Neural progenitor cell (in vitro differentiated cells): Measurements from ENCODE around the gene CCT7. TPM values are rescaled to one million over a fixed set of nuclear protein-coding genes. Genes with fewer than 3 reads are reported as not detected.

ENCODE experiments used
- DNase-seq: peaks from one replicate; pipeline ENCODE4 v3.0.0-alpha.2; 2016; ENCODE audit warnings: low spot score
- H2AFZ ChIP-seq: fragments of 200-600 bp; sonication (generic); replicated peaks from 2 replicates; pipeline ENCODE4 v1.6.1; 2016; ENCODE audit warnings: antibody characterized with exemption
- H3F3A ChIP-seq: fragments of 200-600 bp; sonication (generic); 2 replicates; pipeline ENCODE4 v1.6.1; 2016; ENCODE audit warnings: antibody characterized with exemption, low read depth
- H3K27ac ChIP-seq: fragments of 200-600 bp; sonication (generic); 2 replicates; pipeline ENCODE4 v1.5.1; 2016; ENCODE audit warnings: mild to moderate bottlenecking
- H3K27me3 ChIP-seq: fragments of 200-600 bp; sonication (generic); 2 replicates; pipeline ENCODE4 v1.6.1; 2016; ENCODE audit warnings: mild to moderate bottlenecking, moderate library complexity
- H3K36me3 ChIP-seq: fragments of 200-600 bp; sonication (generic); 2 replicates; pipeline ENCODE4 v1.5.1; 2016
- H3K4me1 ChIP-seq: fragments of 200-600 bp; sonication (generic); 2 replicates; pipeline ENCODE4 v1.6.1; 2016; ENCODE audit warnings: mixed run types
- H3K4me2 ChIP-seq: fragments of 200-600 bp; sonication (generic); 2 replicates; pipeline ENCODE4 v1.6.1; 2016
- H3K4me3 ChIP-seq: fragments of 200-600 bp; sonication (generic); 2 replicates; pipeline ENCODE4 v1.5.1; 2016
- H3K79me2 ChIP-seq: fragments of 200-600 bp; sonication (generic); 2 replicates; pipeline ENCODE4 v1.6.1; 2016; ENCODE audit warnings: low read depth
- H3K9ac ChIP-seq: fragments of 200-600 bp; sonication (generic); 2 replicates; pipeline ENCODE4 v1.6.1; 2016
- H3K9me3 ChIP-seq: fragments of 200-600 bp; sonication (generic); 2 replicates; pipeline ENCODE4 v1.5.1; 2016; ENCODE audit warnings: low read depth
- H4K20me1 ChIP-seq: fragments of 200-600 bp; sonication (generic); 2 replicates; pipeline ENCODE4 v1.6.1; 2016; ENCODE audit warnings: low read depth
- H3K27ac Mint-ChIP-seq: 3 replicates; pipeline ENCODE4 v1.8.0; 2021; ENCODE audit warnings: mixed read lengths
- H3K27me3 Mint-ChIP-seq: 2 replicates; pipeline ENCODE4 v1.8.0; 2022; ENCODE audit warnings: low read depth, mild to moderate bottlenecking, inconsistent platforms, moderate library complexity, mixed read lengths; ENCODE audit not compliant: insufficient read depth
- H3K36me3 Mint-ChIP-seq: 3 replicates; pipeline ENCODE4 v1.8.0; 2021; ENCODE audit warnings: mixed read lengths
- H3K4me1 Mint-ChIP-seq: 3 replicates; pipeline ENCODE4 v1.8.0; 2021; ENCODE audit warnings: mixed read lengths
- H3K4me3 Mint-ChIP-seq: 3 replicates; pipeline ENCODE4 v1.8.0; 2021; ENCODE audit warnings: mild to moderate bottlenecking, moderate library complexity, mixed read lengths
- H3K9me3 Mint-ChIP-seq: 3 replicates; pipeline ENCODE4 v1.8.0; 2020; ENCODE audit warnings: mixed read lengths
- CTCF ChIP-seq: fragments of 200-600 bp; sonication (generic); IDR thresholded peaks from 2 replicates; pipeline ENCODE4 v1.5.1; 2017; ENCODE audit warnings: antibody characterized with exemption, mild to moderate bottlenecking
- EZH2 ChIP-seq: fragments of 200-600 bp; sonication (generic); IDR thresholded peaks from 2 replicates; pipeline ENCODE4 v1.6.1; 2017; ENCODE audit warnings: antibody characterized with exemption, mild to moderate bottlenecking, moderate library complexity
- EZH2phosphoT487 ChIP-seq: fragments of 200-600 bp; sonication (generic); IDR thresholded peaks from 2 replicates; pipeline ENCODE4 v1.6.1; 2017; ENCODE audit warnings: antibody characterized with exemption
- total RNA-seq: library from RNA; depleted of rRNA; stranded (reverse); fragments of >200 nt; gene quantifications from 2 replicates; pipeline ENCODE4 v1.2.3, GENCODE V29; 2015; ENCODE audit warnings: low replicate concordance

CCT7 gene
- total RNA-seq, 1 donor from 2014 or later, result 456 TPM

- Histone ChIP-seq H4K20me1 (peaks cover 27% of the 10 kb centered on the region), H3K27me3 (peaks cover 50% of the 10 kb centered on the region), H3K4me2 (peak within 1 kb of the TSS; percentile 95), H3K36me3 (no peaks in the 10 kb centered on the region), H3F3A (peaks cover 21% of the 10 kb centered on the region), H2AFZ (peak within 1 kb of the TSS; percentile 80), H3K79me2 (peaks cover 17% of the 10 kb centered on the region), H3K27ac (no peak within 1 kb of the TSS), H3K4me3 (peak within 1 kb of the TSS; percentile 80), H3K4me1 (peaks cover 14% of the 10 kb centered on the region), H3K9ac (no peak within 1 kb of the TSS), H3K9me3 (no peaks in the 10 kb centered on the region)
- peak; percentile 81 for DNase-seq
- no peak for TF ChIP-seq EZH2phosphoT487
- no peak for TF ChIP-seq EZH2
- peak; percentile 18 for TF ChIP-seq CTCF
- Mint-ChIP-seq H3K9me3 (no peaks in the 10 kb centered on the region), H3K4me3 (peak within 1 kb of the TSS; percentile 87), H3K27ac (no peak within 1 kb of the TSS), H3K4me1 (peaks cover 8% of the 10 kb centered on the region), H3K36me3 (no peaks in the 10 kb centered on the region), H3K27me3 (peaks cover 40% of the 10 kb centered on the region)
These were observed 50.4 kb downstream of the CCT7 start, which contains the start of gene FBXO41 for GRCh38 chr2:73284296-73285158. TSS of gene FBXO41 (minus strand) at chr2:73284478. CDS start at chr2:73269630, 14,848 bp downstream.

- peaks cover 8% of the 10 kb centered on the region for H3K4me1 Mint-ChIP-seq
- peak overlapping the region; percentile 95 for H3K4me2 ChIP-seq
- no peak overlapping the region for H3K27ac ChIP-seq
- H3K27me3 ChIP-seq, result peaks cover 57% of the 10 kb centered on the region
- peaks cover 33% of the 10 kb centered on the region for H4K20me1 ChIP-seq
- H3K4me3 Mint-ChIP-seq, result peak overlapping the region; percentile 68
- H3K27me3 Mint-ChIP-seq, result peaks cover 46% of the 10 kb centered on the region
- H2AFZ ChIP-seq, result no peak overlapping the region
- peaks cover 17% of the 10 kb centered on the region for H3K79me2 ChIP-seq
- DNase-seq, result no peak
- H3K9me3 ChIP-seq, result no peaks in the 10 kb centered on the region
- H3K27ac Mint-ChIP-seq, result no peak overlapping the region
- no peaks in the 10 kb centered on the region for H3K36me3 ChIP-seq
- peaks cover 21% of the 10 kb centered on the region for H3F3A ChIP-seq
- no peaks in the 10 kb centered on the region for H3K36me3 Mint-ChIP-seq
- no peaks in the 10 kb centered on the region for H3K9me3 Mint-ChIP-seq
- no peak for TF ChIP-seq CTCF
- no peak for TF ChIP-seq EZH2phosphoT487
- TF ChIP-seq EZH2, result no peak
- peaks cover 14% of the 10 kb centered on the region for H3K4me1 ChIP-seq
- no peak overlapping the region for H3K9ac ChIP-seq
- H3K4me3 ChIP-seq, result peak overlapping the region; percentile 80
These were observed 51.1 kb downstream of the CCT7 start for GRCh38 chr2:73285159-73285739.

DNA sequence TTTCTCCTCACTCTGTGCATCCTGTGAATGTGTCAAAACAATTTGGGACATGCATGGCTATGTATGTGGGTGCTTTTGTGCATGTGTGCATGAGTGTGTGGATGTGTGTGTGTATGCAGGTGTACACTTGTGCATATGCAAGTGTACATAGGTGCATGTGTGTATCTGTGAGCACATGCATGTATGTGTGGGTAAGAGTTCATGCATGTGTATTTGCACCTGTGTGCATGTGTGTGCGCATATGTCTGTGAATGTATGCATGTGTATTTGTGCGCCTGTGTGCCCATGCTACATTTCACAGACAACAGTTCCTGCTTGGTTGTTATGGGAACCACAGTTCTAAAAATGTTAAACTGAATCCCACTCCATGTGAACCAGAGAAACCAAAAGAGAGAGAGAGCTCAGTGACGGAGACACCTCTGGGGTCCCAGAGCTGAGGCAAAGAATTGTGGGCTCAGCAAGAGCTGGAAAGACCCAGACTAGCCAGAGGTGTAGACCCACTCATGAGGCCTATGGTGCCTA is 52.1 kb downstream of the CCT7 start:
- H3K9ac ChIP-seq, result no peak overlapping the region
- H3K4me2 ChIP-seq, result no peak overlapping the region
- no peak overlapping the region for H3K27ac ChIP-seq
- H4K20me1 ChIP-seq, result peaks cover 39% of the 10 kb centered on the region
- TF ChIP-seq EZH2phosphoT487 (no peak), EZH2 (no peak), CTCF (no peak)
- Mint-ChIP-seq H3K4me3 (peak overlapping the region; percentile 68), H3K36me3 (no peaks in the 10 kb centered on the region), H3K4me1 (peaks cover 14% of the 10 kb centered on the region), H3K9me3 (no peaks in the 10 kb centered on the region), H3K27ac (no peak overlapping the region), H3K27me3 (peaks cover 56% of the 10 kb centered on the region)
- H3K4me3 ChIP-seq, result no peak overlapping the region
- no peaks in the 10 kb centered on the region for H3K36me3 ChIP-seq
- peaks cover 27% of the 10 kb centered on the region for H3F3A ChIP-seq
- DNase-seq, result no peak
- H2AFZ ChIP-seq, result no peak overlapping the region
- peaks cover 66% of the 10 kb centered on the region for H3K27me3 ChIP-seq
- no peaks in the 10 kb centered on the region for H3K9me3 ChIP-seq
- peaks cover 14% of the 10 kb centered on the region for H3K4me1 ChIP-seq
- H3K79me2 ChIP-seq, result peaks cover 17% of the 10 kb centered on the region
